ENCODE data around the gene OASL. TPM values are rescaled to one million over a fixed set of nuclear protein-coding genes. Genes with fewer than 3 reads are reported as not detected.

Gene OASL
- total and polyA plus RNA-seq, 9 of the 15 experiments (the other 6 are each of a cell fraction or from before 2014, with no cell fraction given), result 0.14 TPM; not detected in 8

GRCh38 chr12:121050725-121051124 is 11.7 kb upstream of the OASL start:
- peak; percentile 77 for FAIRE-seq
- no TSS peak for BruUV-seq (replicated peaks)
- POLR2A ChIA-PET, result interaction anchor here (0.6 to 0.9 kb wide), 4 partner anchors 42 to 177 kb away, joined by 3 read pairs; no protein-coding TSS in a partner anchor
- TF ChIP-seq NFIC (IDR thresholded peaks at IDR 0.05) (peak; percentile 93), USF2 (CRISPR knock-in tag; IDR thresholded peaks at IDR 0.05) (peak; percentile 85), GTF3C2 (IDR thresholded peaks at IDR 0.05; ENCODE audit: borderline replicate concordance, extremely low read depth, insufficient read length) (no peak), ZNF197 (CRISPR knock-in tag; IDR thresholded peaks at IDR 0.05; ENCODE audit: low read depth) (no peak), ZNF561 (CRISPR knock-in tag; conservative IDR thresholded peaks at IDR 0.05) (no peak), TBP (optimal IDR thresholded peaks at IDR 0.05; ENCODE audit: low read depth, low read length) (no peak), USF1 (CRISPR knock-in tag; IDR thresholded peaks at IDR 0.05) (peak; percentile 84), ZNF143 (CRISPR knock-in tag; IDR thresholded peaks at IDR 0.05) (peak; percentile 88), HOXB6 (CRISPR knock-in tag; IDR thresholded peaks at IDR 0.05; ENCODE audit: borderline replicate concordance) (no peak), RREB1 (CRISPR knock-in tag; IDR thresholded peaks at IDR 0.05) (no peak), RAD51 (IDR thresholded peaks at IDR 0.05; ENCODE audit: borderline replicate concordance, low read depth) (peak; percentile 76), ZNF699 (CRISPR knock-in tag; IDR thresholded peaks at IDR 0.05; ENCODE audit: insufficient replicate concordance) (no peak)

More at GRCh38 chr12:121050725-121051124, 11.7 kb upstream of the OASL start:
- Histone ChIP-seq H3K9me3 (replicated peaks; ENCODE audit: control insufficient read depth, insufficient read depth, low read depth, low read length) (no peaks in the 10 kb centered on the region), H3K9ac (ENCODE audit: insufficient read depth in 1 of 2, low read depth in 2 of 2, low read length in 2 of 2) (no peak overlapping the region), H3K4me3 (no peak overlapping the region), H3K27ac (ENCODE audit: extremely low read depth, low read depth, low read length) (no peak overlapping the region), H3K36me3 (ENCODE audit: control insufficient read depth, insufficient read depth, low read length) (no peaks in the 10 kb centered on the region), H3K27me3 (ENCODE audit: control insufficient read depth in 2 of 2, insufficient read depth in 2 of 2, low read length in 2 of 2) (peaks cover 18 to 29% of the 10 kb centered on the region in 2 experiments; a peak in 4 of 5 replicates), H3K79me2 (ENCODE audit: control insufficient read depth, insufficient read depth, low read length) (no peaks in the 10 kb centered on the region), H3K9me1 (ENCODE audit: control insufficient read depth, insufficient read depth, low read length) (no peaks in the 10 kb centered on the region), H3K4me2 (ENCODE audit: insufficient read depth, low read length) (no peak overlapping the region; the same call in 1 of the 2 replicates), H2AFZ (ENCODE audit: low read depth, low read length) (peak overlapping the region; percentile 33; the same call in 1 of the 2 replicates), H3K4me1 (replicated peaks in 1 of 2; ENCODE audit: control insufficient read depth in 2 of 2, insufficient read depth in 2 of 2, low read length in 2 of 2) (no peaks in the 10 kb centered on the region; a peak in 2 of 5 replicates), H4K20me1 (replicated peaks; ENCODE audit: control insufficient read depth, insufficient read depth, low read length) (no peaks in the 10 kb centered on the region)
- DNase-seq (ENCODE audit: extremely low read depth in 1 of 4, low spot score in 3 of 4), result peak in 1 of 4 experiments; percentile 23
- CTCF ChIA-PET (ENCODE audit: low intra/inter-chr PET ratio), result no interaction called here
- peak; percentile 69 for ATAC-seq
- intact Hi-C loops (cut with micrococcal nuclease) (no loop called here), in situ Hi-C loops (cut with MboI) (no loop called here)
- 0% methylated on average over 2 of the region's 2 CpGs for WGBS (ENCODE audit: insufficient coverage, low coverage, missing lambda C conversion rate)
